Measurements from ENCODE around the gene LETMD1.
"Not testable (repeated sequence)": the region's sequence is repeated elsewhere in the genome, so short reads cannot be mapped to it uniquely, and the experiment has no call there.

Gene LETMD1

GRCh38 chr12:51047655-51048540, at the start of gene LETMD1:
TSS of gene LETMD1 (plus strand) at chr12:51048327. CDS start at chr12:51048357, 30 bp downstream.
- H3K4me1 Mint-ChIP-seq = peaks cover 18 to 35% of the 10 kb centered on the region in 2 donors
- H3K4me3 Mint-ChIP-seq = peak within 1 kb of the TSS; percentile 97 to 99

GRCh38 chr12:50999093-50999492, 49.0 kb upstream of the LETMD1 start:
- ATAC-seq (replicated peaks) (no peak), DNase-seq (no peak)
- Mint-ChIP-seq H3K27ac (peak overlapping the region; percentile 20), H3K36me3 (peaks cover 36 to 55% of the 10 kb centered on the region in 2 donors), H3K9me3 (no peaks in the 10 kb centered on the region), H3K27me3 (no peaks in the 10 kb centered on the region), H3K4me1 (peaks cover 0 to 3% of the 10 kb centered on the region in 2 donors), H3K4me3 (no peak overlapping the region)

More at GRCh38 chr12:51047655-51048540, at the start of gene LETMD1:
- H3K27me3 Mint-ChIP-seq = no peaks in the 10 kb centered on the region
- DNase-seq (peak; percentile 90), ATAC-seq (replicated peaks) (peak; percentile 97 to 98)
- no peaks in the 10 kb centered on the region for H3K9me3 Mint-ChIP-seq
- H3K27ac Mint-ChIP-seq = peak within 1 kb of the TSS; percentile 97
- H3K36me3 Mint-ChIP-seq = peaks cover 10 to 11% of the 10 kb centered on the region in 2 donors

GRCh38 chr12:51000245-51000644, 47.9 kb upstream of the LETMD1 start:
- ATAC-seq (replicated peaks) = no peak

GRCh38 chr12:51001799-51002198, 46.3 kb upstream of the LETMD1 start:
- Mint-ChIP-seq H3K36me3 (peaks cover 29 to 50% of the 10 kb centered on the region in 2 donors), H3K4me3 (no peak overlapping the region), H3K4me1 (peaks cover 0 to 1% of the 10 kb centered on the region in 2 donors), H3K27ac (no peak overlapping the region), H3K9me3 (no peaks in the 10 kb centered on the region), H3K27me3 (no peaks in the 10 kb centered on the region)
- DNase-seq = no peak
- no peak for ATAC-seq (replicated peaks)

More at GRCh38 chr12:51000245-51000644, 47.9 kb upstream of the LETMD1 start:
- Mint-ChIP-seq H3K9me3 (no peaks in the 10 kb centered on the region), H3K36me3 (peaks cover 28 to 52% of the 10 kb centered on the region in 2 donors), H3K4me3 (no peak overlapping the region), H3K27me3 (no peaks in the 10 kb centered on the region), H3K27ac (no peak overlapping the region), H3K4me1 (peaks cover 0 to 3% of the 10 kb centered on the region in 2 donors)
- no peak for DNase-seq

GRCh38 chr12:51004504-51004903, 43.6 kb upstream of the LETMD1 start:
- no peak for DNase-seq
- Mint-ChIP-seq H3K27ac (no peak overlapping the region), H3K9me3 (no peaks in the 10 kb centered on the region), H3K27me3 (no peaks in the 10 kb centered on the region), H3K4me3 (no peak overlapping the region), H3K4me1 (peaks cover 5 to 8% of the 10 kb centered on the region in 2 donors), H3K36me3 (peaks cover 32 to 59% of the 10 kb centered on the region in 2 donors)
- no peak for ATAC-seq (replicated peaks)

GRCh38 chr12:51005030-51005429, 43.1 kb upstream of the LETMD1 start:
- no peak for DNase-seq

GRCh38 chr12:51005671-51006070, 42.5 kb upstream of the LETMD1 start:
- ATAC-seq (replicated peaks) (no peak), DNase-seq (no peak)
- H3K4me3 Mint-ChIP-seq = no peak overlapping the region
- H3K36me3 Mint-ChIP-seq = peaks cover 28 to 50% of the 10 kb centered on the region in 2 donors
- H3K9me3 Mint-ChIP-seq = no peaks in the 10 kb centered on the region
- no peaks in the 10 kb centered on the region for H3K27me3 Mint-ChIP-seq
- H3K27ac Mint-ChIP-seq = no peak overlapping the region
- H3K4me1 Mint-ChIP-seq = peaks cover 5 to 8% of the 10 kb centered on the region in 2 donors

More at GRCh38 chr12:51005030-51005429, 43.1 kb upstream of the LETMD1 start:
- no peaks in the 10 kb centered on the region for H3K9me3 Mint-ChIP-seq
- no peak for ATAC-seq (replicated peaks)
- no peaks in the 10 kb centered on the region for H3K27me3 Mint-ChIP-seq
- no peak overlapping the region for H3K27ac Mint-ChIP-seq
- H3K4me1 Mint-ChIP-seq = peaks cover 5 to 8% of the 10 kb centered on the region in 2 donors
- peaks cover 32 to 56% of the 10 kb centered on the region in 2 donors for H3K36me3 Mint-ChIP-seq
- no peak overlapping the region for H3K4me3 Mint-ChIP-seq

GRCh38 chr12:51008329-51009055, 39.6 kb upstream of the LETMD1 start:
- DNase-seq (no peak), ATAC-seq (replicated peaks) (no peak)
- peak overlapping the region; percentile 30 to 74 for H3K4me3 Mint-ChIP-seq
- H3K27ac Mint-ChIP-seq = peak overlapping the region; percentile 37
- H3K27me3 Mint-ChIP-seq = no peaks in the 10 kb centered on the region
- peaks cover 5 to 21% of the 10 kb centered on the region in 2 donors for H3K4me1 Mint-ChIP-seq
- H3K36me3 Mint-ChIP-seq = peaks cover 20 to 42% of the 10 kb centered on the region in 2 donors
- H3K9me3 Mint-ChIP-seq = no peaks in the 10 kb centered on the region

GRCh38 chr12:51009056-51009440, 39.1 kb upstream of the LETMD1 start:
- peak overlapping the region; percentile 30 to 74 for H3K4me3 Mint-ChIP-seq
- peak; percentile 95 to 98 for ATAC-seq (replicated peaks)
- H3K27ac Mint-ChIP-seq = peak overlapping the region; percentile 37
- H3K4me1 Mint-ChIP-seq = peaks cover 5 to 21% of the 10 kb centered on the region in 2 donors
- peaks cover 20 to 37% of the 10 kb centered on the region in 2 donors for H3K36me3 Mint-ChIP-seq
- no peaks in the 10 kb centered on the region for H3K9me3 Mint-ChIP-seq
- no peak for DNase-seq
- H3K27me3 Mint-ChIP-seq = no peaks in the 10 kb centered on the region

- Mint-ChIP-seq H3K4me1 (peaks cover 5 to 21% of the 10 kb centered on the region in 2 donors), H3K27me3 (no peaks in the 10 kb centered on the region), H3K36me3 (peaks cover 8 to 16% of the 10 kb centered on the region in 2 donors), H3K9me3 (no peaks in the 10 kb centered on the region), H3K4me3 (no peak overlapping the region), H3K27ac (no peak overlapping the region)
- DNase-seq (no peak), ATAC-seq (replicated peaks) (no peak)
Observed at GRCh38 chr12:51011955-51012354, 36.2 kb upstream of the LETMD1 start.

GRCh38 chr12:51012570-51013236, 35.4 kb upstream of the LETMD1 start:
- no peak overlapping the region for H3K27ac Mint-ChIP-seq
- peaks cover 6 to 27% of the 10 kb centered on the region in 2 donors for H3K4me1 Mint-ChIP-seq
- DNase-seq = no peak
- H3K9me3 Mint-ChIP-seq = no peaks in the 10 kb centered on the region
- H3K4me3 Mint-ChIP-seq = no peak overlapping the region
- H3K36me3 Mint-ChIP-seq = peaks cover 3 to 9% of the 10 kb centered on the region in 2 donors
- ATAC-seq (replicated peaks) = no peak
- H3K27me3 Mint-ChIP-seq = no peaks in the 10 kb centered on the region

GRCh38 chr12:51013441-51013840, 34.7 kb upstream of the LETMD1 start:
- Mint-ChIP-seq H3K36me3 (peaks cover 3 to 5% of the 10 kb centered on the region in 2 donors), H3K9me3 (no peaks in the 10 kb centered on the region), H3K4me3 (no peak overlapping the region), H3K27me3 (no peaks in the 10 kb centered on the region), H3K27ac (no peak overlapping the region), H3K4me1 (peaks cover 6 to 27% of the 10 kb centered on the region in 2 donors)
- no peak for DNase-seq
- ATAC-seq (replicated peaks) = no peak

GRCh38 chr12:51014467-51014866, 33.7 kb upstream of the LETMD1 start:
- not testable (repeated sequence) for H3K27ac Mint-ChIP-seq; ATAC-seq (replicated peaks); H3K27me3 Mint-ChIP-seq; H3K9me3 Mint-ChIP-seq; H3K4me3 Mint-ChIP-seq; H3K36me3 Mint-ChIP-seq; DNase-seq
- peaks cover 3 to 19% of the 10 kb centered on the region in 2 donors for H3K4me1 Mint-ChIP-seq

- H3K9me3 Mint-ChIP-seq = no peaks in the 10 kb centered on the region
- no peak for DNase-seq
- H3K4me1 Mint-ChIP-seq = peaks cover 9 to 33% of the 10 kb centered on the region in 2 donors
- H3K27ac Mint-ChIP-seq = no peak overlapping the region
- peaks cover 0 to 2% of the 10 kb centered on the region in 2 donors for H3K36me3 Mint-ChIP-seq
- ATAC-seq (replicated peaks) = no peak
- no peaks in the 10 kb centered on the region for H3K27me3 Mint-ChIP-seq
- H3K4me3 Mint-ChIP-seq = no peak overlapping the region
Observed at GRCh38 chr12:51017452-51017851, 30.7 kb upstream of the LETMD1 start.

All from stimulated activated naive B cell treated with anti-CD40 and anti-IgM and Interleukin-4, amounts not matched to agents 10 μg/mL and 1 μg/mL and 100 μg/mL, for 72 hours (primary cell).